Measurements from ENCODE around the gene CHERP.

Gene CHERP

GRCh38 chr19:16581971-16582343, 39.7 kb upstream of the CHERP start:
- H3K27ac ChIP-seq, result no peak overlapping the region
- TF ChIP-seq CTCF (conservative IDR thresholded peaks at IDR 0.05) (no peak), ZFX (IDR thresholded peaks at IDR 0.05) (no peak)

GRCh38 chr19:16581145-16581970, 39.1 kb upstream of the CHERP start:
- TF ChIP-seq ZFX (IDR thresholded peaks at IDR 0.05) (no peak), CTCF (conservative IDR thresholded peaks at IDR 0.05) (no peak)

GRCh38 chr19:16579381-16579780, 37.1 kb upstream of the CHERP start:
- TF ChIP-seq ZFX (IDR thresholded peaks at IDR 0.05), result no peak
- TF ChIP-seq CTCF (conservative IDR thresholded peaks at IDR 0.05), result no peak
- no peak overlapping the region for H3K27ac ChIP-seq

More at GRCh38 chr19:16581145-16581970, 39.1 kb upstream of the CHERP start:
- no peak overlapping the region for H3K27ac ChIP-seq

GRCh38 chr19:16577531-16577985, 35.3 kb upstream of the CHERP start:
- H3K27ac ChIP-seq, result no peak overlapping the region
- TF ChIP-seq CTCF (conservative IDR thresholded peaks at IDR 0.05) (no peak), ZFX (IDR thresholded peaks at IDR 0.05) (no peak)

- TF ChIP-seq CTCF (conservative IDR thresholded peaks at IDR 0.05) (no peak), ZFX (IDR thresholded peaks at IDR 0.05) (no peak)
- H3K27ac ChIP-seq, result no peak overlapping the region
These were observed 34.7 kb upstream of the CHERP start for GRCh38 chr19:16576690-16577530.

GRCh38 chr19:16575861-16576689, 33.8 kb upstream of the CHERP start:
- TF ChIP-seq CTCF (conservative IDR thresholded peaks at IDR 0.05) (no peak), ZFX (IDR thresholded peaks at IDR 0.05) (no peak)
- H3K27ac ChIP-seq, result no peak overlapping the region
